Activated CD8-positive, alpha-beta memory T cell treated with anti-CD3 and anti-CD28 coated beads for 1 hour (primary cell): ENCODE results near the gene DBX1.
A peak's percentile ranks its signal among the peaks of the same experiment; 100 is the strongest.
"Not testable (repeated sequence)": the region's sequence is repeated elsewhere in the genome, so short reads cannot be mapped to it uniquely, and the experiment has no call there.

Experiments used
- DNase-seq, 2 donors: peaks; one replicate each; pipeline ENCODE4 v3.0.0-alpha.2; 2020; ENCODE audit warnings: low read depth in 1 of 2; ENCODE audit errors: extremely low read depth in 1 of 2

Gene DBX1

DNA sequence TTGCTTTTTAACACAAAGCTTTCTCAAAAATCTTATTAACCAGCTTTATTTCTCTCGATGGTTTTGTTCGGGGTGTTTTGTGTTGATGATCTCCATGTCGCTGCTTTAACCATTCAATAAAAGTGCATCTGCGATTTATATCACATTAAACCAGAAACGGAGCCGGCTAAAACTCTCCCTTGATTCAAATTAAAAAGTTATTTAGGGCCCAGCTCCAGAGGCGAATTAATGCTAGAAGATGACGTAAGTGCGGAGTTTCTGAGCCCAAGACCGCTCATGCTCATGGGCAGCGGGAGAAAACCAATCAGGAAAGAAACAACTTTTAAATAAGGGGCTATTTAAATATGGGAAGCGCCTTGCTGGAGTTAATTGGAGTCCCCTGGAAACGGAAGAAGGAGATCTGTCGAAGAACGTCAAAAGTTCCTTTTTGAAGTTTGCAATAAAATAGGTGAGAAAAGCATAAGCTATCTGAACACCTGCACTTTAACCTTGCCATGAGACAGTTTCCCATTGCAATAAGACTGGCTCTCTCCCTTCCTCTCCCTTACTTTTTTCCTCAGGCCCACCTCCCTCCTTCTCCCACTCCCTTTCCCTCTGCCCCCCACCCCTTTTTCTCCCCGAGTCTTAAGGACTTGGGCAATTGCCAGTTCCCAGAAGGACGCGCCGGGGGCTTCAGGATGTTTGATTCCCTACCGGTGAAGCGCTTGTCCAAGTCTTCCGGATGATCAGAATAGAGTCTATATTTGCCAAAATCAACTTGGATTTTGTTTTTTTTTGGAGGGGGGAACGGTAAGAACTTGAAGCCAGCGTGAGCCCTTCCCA lies 1.9 kb upstream of the DBX1 start:
- DNase-seq, result no peak

DNA sequence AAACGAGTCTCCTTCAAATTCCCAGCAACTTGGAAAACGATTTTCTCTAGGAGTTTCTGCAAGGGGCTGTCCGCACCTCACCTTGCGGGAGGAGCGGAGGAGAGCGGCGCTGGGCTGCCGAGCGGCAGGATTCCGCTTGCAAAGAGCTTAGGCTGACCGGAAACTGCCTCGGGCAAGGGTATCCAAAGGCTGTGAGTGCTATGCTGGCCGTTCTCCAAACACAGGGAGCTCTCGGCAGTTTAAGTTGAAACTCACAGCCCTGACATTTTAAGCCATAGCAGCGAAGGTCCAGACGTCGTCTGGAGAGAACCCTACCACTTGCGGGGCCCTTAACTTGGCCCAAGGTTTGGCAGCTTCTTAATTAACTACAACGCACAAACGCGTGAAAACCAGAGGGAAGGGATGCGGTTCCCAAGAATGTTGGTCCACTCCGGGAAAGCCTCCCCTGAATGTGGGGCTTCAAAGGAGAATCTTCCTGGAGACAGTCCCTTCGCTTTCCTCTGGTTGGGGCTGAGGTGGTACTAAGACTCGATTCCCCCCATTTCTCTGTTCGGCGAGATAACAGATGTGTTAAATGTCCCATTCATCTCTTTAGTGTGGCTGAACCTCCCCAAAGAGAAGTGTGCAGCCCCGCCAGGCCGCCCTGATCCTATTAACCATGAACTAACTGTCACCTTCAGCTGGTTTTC lies 1.1 kb upstream of the DBX1 start:
- DNase-seq, result no peak

DNA sequence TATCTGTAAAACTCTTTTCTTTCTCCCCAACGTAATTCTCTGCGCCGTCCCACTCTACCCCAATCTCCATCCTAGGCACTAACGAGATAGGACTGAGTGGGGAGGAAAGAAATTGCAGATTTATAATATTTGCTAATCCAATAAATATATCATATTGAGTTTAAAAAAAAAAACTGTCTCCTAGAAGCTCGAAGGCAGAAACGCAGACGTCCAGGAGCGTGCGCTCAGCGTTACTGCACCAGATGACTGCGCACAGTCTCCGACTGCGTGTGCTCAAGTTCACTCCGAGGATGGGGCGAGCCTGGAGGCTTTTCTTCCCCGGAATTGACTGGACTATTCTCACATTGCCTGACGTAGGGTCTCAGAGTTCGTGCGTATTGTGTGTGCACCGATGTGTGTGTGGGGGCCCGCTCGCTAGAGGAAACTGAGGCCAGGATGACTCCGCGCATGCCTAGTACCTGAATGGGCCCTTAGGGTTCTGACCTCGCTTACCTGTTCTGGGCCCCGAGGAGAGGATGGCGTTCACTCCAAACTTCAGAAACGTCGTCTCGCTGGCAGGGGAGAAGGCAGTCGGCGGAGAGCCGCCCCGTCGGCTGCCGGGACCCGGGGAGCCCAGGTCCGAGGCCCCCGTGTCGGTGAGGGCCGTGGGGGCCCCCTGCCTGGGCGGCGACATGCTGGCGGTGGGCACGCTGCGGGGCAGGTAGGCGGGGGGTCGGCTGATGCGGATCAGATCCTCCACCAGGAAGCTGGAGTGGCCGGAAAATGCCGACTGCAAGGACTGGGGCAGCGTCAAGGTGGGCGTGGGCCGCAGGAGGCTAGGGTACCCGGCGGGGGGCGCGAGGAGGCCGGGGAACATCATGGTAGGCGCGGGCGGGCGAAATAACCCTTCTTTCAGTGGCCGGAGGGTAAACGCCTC lies 551 bp downstream of the DBX1 start:
- DNase-seq, result no peak

DNA sequence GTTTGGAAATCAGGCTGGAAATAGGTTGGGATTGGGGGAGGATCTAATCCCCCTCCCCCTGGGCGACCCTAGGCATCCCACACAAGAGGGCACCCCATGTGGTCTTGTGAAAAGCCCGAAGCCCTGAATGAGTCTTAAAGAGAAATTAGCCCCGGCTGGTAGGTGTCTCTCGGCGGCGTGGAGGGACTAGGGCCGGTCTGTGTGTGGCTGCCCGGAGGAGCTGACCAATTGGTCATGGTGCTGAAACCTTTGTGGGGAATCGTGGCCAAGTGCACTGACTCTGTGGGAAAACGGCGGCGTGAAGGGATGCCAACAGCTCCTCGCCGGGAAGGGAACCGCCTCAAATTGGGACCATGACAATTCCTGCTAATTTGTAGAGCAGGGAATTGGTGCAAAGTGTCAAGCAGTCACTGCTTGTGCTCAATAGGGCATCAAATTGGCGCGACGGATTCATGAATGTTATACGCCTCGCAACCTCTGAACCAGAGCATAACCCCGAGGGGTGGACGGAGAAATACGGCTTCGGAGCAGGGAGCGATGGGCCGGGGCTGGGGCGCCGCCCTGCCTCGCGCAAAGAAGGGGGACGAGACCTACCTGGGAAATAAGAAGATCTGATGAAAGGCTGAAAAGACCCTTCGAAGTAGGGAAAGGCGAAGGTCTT lies 1.5 kb downstream of the DBX1 start:
- no peak for DNase-seq

DNA sequence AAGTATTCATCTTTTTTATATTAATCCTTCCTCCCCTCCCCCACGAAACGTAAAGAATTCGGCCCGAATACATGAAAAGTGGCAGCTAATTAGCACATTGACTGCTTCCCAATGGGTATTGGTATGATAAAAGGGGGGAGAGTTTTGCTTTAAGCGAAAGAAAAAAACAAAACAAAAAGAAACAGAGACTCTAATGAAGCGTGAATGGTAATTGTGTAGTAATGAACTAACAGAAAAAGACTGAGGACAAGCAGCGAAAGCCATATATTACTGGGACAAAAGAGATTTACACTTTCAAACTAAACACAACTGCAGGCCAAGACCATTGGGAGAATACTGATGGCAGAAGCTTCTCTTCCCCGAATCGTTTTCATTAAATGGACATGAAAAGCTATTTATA lies 2.5 kb downstream of the DBX1 start:
- DNase-seq, result no peak

DNA sequence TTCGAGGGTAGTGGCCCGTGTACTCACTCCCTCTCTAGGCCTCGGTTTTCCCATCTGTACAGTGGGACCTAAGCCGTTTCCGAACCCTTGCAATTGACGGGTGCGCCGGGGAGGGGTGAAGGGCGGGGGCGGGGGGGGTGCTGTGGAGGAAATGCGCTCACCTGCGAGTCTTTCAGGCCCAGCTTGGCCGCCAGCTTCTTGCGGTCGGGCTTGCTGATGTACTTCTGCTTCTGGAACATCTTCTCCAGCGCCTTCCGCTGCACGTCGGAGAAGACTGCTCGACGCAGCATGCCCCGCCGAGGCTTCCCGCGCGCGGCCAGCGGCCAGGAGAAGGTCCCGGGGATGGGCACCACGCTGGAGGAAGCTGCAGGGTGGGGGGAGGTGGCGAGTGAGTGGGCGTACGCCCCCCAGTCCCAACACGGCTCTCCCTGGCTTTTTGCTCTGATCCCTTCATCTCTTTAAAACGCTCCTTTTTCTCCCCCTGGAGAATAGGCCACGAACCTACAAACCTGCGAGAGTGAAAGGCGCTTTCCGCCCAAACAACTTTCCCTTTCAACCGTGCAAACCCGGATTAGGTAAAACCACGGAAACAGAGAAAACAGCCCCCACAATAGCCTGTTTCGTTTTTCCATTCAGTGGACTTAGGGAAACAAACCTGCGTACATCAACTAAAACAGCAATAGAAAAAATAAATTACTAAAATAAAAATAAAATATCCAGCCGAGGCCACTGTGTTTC lies 3.2 kb downstream of the DBX1 start:
- no peak for DNase-seq

DNA sequence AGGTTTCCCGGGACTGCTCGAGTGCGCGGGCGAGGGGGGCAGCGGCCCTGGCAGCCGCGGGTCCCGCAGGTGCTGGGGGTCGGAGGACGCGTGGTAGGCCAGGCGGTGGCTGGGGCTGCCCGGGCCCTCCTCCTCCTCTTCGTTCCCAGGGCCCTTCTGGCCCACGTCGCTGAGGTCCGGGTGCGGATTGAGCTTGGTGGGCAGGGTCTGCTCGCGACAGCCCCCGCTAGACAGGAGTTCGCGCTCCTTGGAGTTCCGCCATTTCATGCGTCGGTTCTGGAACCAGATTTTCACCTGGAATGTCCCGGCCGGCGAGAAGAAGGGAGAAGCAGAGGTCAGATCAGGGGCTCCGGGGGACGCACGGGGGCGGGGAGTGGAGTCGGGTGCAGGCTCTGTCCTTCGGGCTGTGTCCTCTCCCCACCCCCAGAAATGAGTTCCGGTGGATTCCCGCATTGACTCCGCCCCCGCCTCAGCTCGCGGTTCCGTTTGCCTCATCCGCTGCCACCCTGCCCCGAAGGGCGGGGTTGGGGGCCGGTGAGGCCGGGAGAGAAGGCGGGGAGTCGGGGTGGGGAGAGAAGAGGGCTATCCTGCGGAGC lies 3.9 kb downstream of the DBX1 start:
- peak in 1 of 2 donors; percentile 37 for DNase-seq

DNA sequence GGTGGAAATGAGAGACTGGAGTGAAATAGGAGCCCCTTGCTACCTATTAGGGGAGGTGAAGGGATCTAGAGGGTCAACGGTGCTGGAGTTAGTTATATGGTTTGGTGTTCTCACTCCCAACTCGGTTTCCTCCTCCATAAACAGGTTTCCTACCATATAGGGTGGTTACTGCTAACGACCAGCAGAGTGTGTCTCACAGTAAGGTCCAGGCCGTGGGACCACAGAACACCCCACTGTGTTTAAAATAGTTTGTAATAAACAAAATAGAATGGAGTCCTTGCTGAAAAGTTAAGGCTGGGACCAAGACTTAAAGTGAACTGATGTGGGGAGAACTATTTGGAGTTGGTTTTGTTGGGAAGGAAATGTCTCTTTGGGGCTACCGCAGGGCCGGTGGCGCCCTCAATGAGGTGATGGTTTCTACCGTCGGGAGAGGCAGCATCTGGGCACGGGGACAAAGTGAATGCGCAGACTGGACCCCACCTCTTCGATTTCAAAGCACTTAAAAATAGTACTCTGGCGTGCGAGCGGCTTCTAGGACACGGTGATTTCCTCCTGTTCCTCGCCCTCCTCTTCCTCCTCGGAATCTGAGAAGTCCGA lies 4.5 kb downstream of the DBX1 start:
- DNase-seq, result no peak

DNA sequence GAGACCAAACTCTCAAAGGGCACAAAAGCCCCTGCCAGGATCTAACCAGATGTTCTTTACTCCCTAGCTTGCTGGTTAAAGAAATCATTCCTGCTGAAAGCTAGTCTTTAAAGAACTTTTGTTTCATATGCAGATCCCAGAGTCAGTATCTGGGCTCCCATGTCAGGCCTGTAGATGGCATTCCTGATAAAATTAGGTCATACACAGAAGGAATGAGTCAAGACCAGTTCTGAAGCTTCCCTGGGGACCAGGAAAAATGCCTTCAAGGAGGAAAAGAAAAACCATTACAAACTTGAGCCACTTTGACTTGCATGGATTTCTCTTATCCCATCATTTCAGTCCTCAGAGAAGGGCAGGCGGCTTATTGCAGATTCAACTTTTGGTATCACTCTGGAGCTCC lies 5.9 kb downstream of the DBX1 start:
- no peak for DNase-seq

DNA sequence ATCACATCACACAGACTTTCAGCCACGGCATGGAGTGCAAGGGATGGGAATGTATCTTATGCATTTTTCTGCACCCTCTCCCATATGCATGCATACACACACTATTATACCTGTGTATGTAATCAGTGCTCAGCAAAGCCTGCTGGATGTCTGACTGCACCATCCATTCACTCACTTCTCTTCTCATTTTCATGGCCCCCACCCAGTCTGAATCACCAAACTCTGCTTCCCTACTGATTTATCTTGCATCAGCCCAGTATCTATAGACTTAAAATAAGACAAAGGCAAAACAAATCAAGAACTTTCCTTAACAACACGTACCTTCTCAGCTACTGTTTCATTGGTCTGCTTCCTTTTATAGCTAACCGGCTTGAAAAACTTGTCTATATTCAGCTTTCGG lies 21.6 kb downstream of the DBX1 start:
- no peak for DNase-seq

DNA sequence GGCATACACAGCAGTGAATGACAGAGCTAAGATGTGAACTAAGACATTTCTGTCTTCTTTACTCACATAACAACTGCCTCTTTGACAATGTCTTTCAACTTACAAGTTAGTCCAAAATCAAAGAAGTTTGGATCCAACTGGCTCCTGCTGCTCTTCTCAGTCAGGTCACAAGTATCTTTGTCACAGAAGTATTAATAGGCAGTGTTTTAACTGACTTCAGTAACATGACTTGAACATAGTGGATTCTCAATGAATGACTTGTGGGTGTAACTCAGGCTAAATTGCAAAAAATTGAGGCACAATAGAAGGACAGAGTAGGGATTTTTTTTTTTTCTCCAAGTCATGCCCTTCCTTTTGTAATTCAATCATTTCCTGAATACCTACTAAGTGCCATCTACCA lies 22.6 kb downstream of the DBX1 start:
- no peak for DNase-seq

DNA sequence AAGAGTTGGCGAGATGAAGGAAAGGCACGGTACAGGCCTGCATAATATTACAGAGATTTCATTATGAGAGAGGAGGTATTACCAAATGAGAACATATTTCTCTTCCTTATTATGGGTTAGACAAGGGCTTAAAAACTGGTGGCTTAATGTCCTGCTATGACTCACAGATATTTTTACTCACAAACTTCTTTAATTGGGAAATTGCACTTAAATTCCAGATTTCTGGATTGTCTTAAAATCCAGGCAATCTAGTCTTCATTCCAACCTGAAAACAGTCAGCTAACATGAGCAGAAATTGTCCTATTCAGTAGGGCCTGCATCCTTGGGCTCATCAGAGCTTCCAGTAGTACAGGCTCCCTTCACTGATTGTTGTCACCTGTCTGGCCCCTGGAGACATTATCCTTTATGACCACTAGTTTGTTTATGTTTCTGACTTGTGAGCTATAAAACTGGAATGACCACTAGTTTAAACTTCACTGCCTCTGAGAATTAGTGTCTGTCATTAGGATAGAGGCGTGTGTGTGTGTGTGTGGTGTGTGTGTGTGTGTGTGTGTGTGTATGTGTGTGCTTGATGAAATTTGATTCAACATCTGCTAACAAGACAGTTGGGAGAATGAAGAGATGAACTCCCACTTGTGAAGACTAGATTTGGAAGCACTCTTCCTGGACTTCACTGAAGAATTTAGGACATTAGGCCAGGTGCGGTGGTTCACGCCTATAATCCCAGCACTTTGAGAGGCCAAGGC lies 25.1 kb downstream of the DBX1 start:
- no peak for DNase-seq

DNA sequence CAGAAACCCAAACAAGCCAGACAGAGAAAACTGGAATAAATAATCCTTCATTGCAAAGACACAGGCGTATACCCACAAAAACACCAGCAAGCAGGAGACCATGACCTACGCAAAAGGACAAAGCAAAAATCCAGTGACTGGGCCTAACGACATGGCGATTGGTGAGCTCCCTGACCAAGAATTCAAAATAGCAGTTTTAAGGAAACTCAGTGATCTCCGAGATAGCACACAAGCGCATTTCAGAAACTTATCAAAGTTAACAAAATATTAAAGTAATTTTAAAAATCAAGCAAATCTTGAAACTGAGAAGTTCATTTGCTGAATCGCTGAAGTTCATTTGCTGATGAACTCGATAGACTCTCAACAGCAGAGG lies 27.6 kb downstream of the DBX1 start:
- no peak for DNase-seq

DNA sequence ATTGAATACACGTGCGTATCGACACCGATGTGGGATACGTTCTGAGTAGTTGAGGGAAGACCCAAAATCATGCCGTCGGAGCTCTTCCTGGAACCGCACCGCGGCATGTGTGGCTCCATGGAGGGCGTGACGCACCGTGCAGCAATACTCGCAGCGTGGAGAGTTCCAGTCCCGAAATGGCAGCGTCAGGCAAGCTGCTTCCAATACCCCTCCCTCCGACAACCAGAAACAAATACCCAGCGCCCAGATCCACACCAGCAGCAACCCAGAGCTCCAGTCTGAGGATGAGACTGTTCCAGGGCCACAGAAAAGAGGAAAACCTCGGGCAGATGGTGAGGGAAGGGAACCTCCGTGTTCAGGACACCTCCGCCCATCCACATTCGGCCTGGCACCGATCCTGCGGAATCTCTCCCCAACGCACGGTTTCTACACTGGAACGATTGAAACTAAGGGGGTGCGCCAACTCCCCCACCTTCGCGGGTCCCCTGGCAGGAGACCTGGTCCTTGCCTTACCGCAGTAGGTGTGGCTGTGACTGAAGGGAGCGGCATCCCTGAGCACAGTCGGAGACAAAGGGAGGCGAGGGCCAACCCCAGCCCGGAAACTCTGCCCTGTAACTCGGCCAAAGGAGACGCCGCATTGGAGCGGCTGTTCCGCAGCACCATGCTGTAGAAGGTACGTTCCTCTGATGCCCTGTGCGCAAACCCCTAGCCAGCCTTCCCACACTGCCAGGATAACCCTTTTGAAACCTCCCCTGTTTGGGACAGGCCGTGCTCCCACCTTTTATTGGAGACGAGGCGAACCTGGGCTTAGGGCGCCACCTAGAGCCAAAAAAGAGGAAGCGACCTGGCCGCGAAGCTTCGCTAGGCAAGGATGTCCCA lies 28.2 kb downstream of the DBX1 start:
- DNase-seq, result no peak

DNA sequence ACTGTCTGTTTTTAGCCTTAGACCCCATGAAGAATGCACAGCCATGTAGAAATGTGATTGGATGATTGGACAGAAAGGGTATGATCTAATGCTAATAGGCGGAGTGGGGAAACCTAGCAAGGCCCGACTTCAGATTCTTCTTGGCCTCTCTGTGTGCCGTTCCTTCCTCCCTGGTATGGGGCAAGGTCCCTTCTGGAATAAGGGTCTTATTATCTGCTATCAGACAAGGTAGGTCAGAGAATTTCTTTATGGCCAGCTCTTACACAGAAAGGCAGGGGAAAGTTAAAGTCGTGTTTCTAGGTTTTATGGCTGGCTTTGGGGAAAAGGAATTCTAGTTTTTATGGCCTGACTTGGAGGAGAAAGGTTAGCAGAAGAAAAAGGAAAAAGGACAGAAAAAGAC lies 30.6 kb downstream of the DBX1 start:
- DNase-seq, result no peak

DNA sequence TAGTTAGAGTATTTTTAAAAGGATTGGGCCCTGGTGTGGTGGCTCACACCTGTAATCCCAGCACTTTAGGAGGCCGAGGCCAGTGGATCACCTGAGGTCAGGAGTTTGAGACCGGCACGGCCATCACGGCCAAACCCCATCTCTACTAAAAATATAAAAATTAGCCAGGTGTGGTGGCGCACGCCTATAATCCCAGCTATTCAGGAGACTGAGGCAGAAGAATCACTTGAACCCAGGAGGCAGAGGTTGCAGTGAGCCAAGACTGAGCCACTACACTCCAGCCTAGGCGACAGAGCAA lies 31.8 kb downstream of the DBX1 start:
- DNase-seq, result not testable (repeated sequence)

DNA sequence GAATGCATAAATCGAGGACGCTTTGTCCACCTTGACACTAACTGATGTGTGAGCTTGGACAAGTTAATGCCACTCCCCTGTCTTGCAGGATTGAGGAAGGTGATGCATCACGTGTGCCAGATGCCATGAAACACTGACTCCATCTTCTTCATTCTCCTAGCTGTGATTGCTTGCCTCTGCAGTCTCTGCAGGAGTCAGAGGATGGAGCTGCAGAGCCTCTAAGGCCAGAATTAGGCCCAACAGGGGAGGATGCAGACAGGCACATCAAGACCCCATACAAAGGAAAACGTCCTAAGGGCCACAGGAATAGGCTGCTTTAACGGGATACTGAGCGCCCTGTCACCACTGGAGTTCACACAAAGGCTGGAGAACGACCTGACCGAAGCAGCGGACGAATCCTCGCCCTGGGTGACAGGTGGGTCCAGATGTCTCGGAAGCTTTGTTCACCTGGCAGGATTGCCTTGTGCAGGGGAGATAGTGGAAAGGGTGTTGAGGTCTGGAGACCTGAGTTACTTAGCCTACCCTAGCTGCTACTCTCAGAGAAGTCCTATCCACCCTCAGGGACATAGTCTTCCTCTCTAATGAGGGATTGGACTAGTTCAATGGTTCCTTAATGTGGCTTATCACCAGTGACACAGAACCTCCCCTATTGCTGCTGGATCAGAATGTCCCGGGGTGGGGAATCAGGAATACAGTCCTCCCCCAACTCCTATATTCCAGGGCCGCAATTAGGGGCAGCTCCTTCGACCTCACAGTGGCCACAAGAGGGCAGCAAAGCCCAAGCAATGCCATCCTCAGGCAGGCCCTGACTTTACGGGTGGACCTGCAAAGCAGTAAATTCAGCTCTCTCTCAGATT lies 32.4 kb downstream of the DBX1 start:
- peak; percentile 35 to 65 for DNase-seq
